ENCODE data around the gene ATP5PO.

GRCh38 chr21:33904041-33904440 is 11.6 kb downstream of the ATP5PO start:
- TF ChIP-seq CTCF (IDR thresholded peaks at IDR 0.05; ENCODE audit: low read depth, low read length, missing input control): no peak
- no peak for TF ChIP-seq TAF1 (conservative IDR thresholded peaks at IDR 0.05)
- TF ChIP-seq EGR1 (IDR thresholded peaks at IDR 0.05; ENCODE audit: low read depth in 2 of 2): no peak
- TF ChIP-seq, protein P1, sequence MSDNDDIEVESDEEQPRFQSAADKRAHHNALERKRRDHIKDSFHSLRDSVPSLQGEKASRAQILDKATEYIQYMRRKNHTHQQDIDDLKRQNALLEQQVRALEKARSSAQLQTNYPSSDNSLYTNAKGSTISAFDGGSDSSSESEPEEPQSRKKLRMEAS (IDR thresholded peaks at IDR 0.05): no peak
- TF ChIP-seq JUND (IDR thresholded peaks at IDR 0.05): no peak
- no peak for TF ChIP-seq ATF3 (IDR thresholded peaks at IDR 0.05)
- no peak for TF ChIP-seq SP1 (IDR thresholded peaks at IDR 0.05)
- TF ChIP-seq RAD21 (IDR thresholded peaks at IDR 0.05): no peak
- TF ChIP-seq, protein P2, sequence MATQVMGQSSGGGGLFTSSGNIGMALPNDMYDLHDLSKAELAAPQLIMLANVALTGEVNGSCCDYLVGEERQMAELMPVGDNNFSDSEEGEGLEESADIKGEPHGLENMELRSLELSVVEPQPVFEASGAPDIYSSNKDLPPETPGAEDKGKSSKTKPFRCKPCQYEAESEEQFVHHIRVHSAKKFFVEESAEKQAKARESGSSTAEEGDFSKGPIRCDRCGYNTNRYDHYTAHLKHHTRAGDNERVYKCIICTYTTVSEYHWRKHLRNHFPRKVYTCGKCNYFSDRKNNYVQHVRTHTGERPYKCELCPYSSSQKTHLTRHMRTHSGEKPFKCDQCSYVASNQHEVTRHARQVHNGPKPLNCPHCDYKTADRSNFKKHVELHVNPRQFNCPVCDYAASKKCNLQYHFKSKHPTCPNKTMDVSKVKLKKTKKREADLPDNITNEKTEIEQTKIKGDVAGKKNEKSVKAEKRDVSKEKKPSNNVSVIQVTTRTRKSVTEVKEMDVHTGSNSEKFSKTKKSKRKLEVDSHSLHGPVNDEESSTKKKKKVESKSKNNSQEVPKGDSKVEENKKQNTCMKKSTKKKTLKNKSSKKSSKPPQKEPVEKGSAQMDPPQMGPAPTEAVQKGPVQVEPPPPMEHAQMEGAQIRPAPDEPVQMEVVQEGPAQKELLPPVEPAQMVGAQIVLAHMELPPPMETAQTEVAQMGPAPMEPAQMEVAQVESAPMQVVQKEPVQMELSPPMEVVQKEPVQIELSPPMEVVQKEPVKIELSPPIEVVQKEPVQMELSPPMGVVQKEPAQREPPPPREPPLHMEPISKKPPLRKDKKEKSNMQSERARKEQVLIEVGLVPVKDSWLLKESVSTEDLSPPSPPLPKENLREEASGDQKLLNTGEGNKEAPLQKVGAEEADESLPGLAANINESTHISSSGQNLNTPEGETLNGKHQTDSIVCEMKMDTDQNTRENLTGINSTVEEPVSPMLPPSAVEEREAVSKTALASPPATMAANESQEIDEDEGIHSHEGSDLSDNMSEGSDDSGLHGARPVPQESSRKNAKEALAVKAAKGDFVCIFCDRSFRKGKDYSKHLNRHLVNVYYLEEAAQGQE (IDR thresholded peaks at IDR 0.05): no peak
- TF ChIP-seq RXRA (IDR thresholded peaks at IDR 0.05): no peak
- TF ChIP-seq YY1 (IDR thresholded peaks at IDR 0.05): no peak
- no peak for TF ChIP-seq NR2F2 (IDR thresholded peaks at IDR 0.05)

All from liver (tissue), 3 donors.